ENCODE data around the gene FAM107B. TPM values are rescaled to one million over a fixed set of nuclear protein-coding genes. Genes with fewer than 3 reads are reported as not detected.

Gene FAM107B
- total and polyA plus RNA-seq, 2 of the 13 experiments (the other 11 are each of a cell fraction or from before 2014, with no cell fraction given) = 15.7 to 24.8 TPM

- TF ChIP-seq HNRNPLL (IDR thresholded peaks at IDR 0.05; ENCODE audit: low read depth, low read length, poor library complexity, severe bottlenecking) = no peak
- TF ChIP-seq ZNF569 (CRISPR knock-in tag; IDR thresholded peaks at IDR 0.05; ENCODE audit: borderline replicate concordance) = no peak
- TF ChIP-seq BORCS8-MEF2B (CRISPR knock-in tag; IDR thresholded peaks at IDR 0.05) = no peak
- no peak for TF ChIP-seq BCLAF1 (IDR thresholded peaks at IDR 0.05)
- no peak for TF ChIP-seq CHD2 (IDR thresholded peaks at IDR 0.05; ENCODE audit: low read depth, low read length)
- no peak for TF ChIP-seq TBX2 (CRISPR knock-in tag; IDR thresholded peaks at IDR 0.05; ENCODE audit: borderline replicate concordance)
- no peak for TF ChIP-seq NFE2L2 (IDR thresholded peaks at IDR 0.05; ENCODE audit: low read length)
- no peak for TF ChIP-seq PHF8 (CRISPR knock-in tag; IDR thresholded peaks at IDR 0.05)
- no peak for TF ChIP-seq ZNF230 (CRISPR knock-in tag; IDR thresholded peaks at IDR 0.05)
- TF ChIP-seq ZNF138 (CRISPR knock-in tag; IDR thresholded peaks at IDR 0.05; ENCODE audit: low read depth) = no peak
- no peak for TF ChIP-seq CC2D1A (CRISPR knock-in tag; IDR thresholded peaks at IDR 0.05)
- no peak for TF ChIP-seq ZNF350 (CRISPR knock-in tag; IDR thresholded peaks at IDR 0.05; ENCODE audit: borderline replicate concordance, low read depth)
- TF ChIP-seq RFX1 (IDR thresholded peaks at IDR 0.05) = no peak
- no peak for TF ChIP-seq HNRNPK (IDR thresholded peaks at IDR 0.05; ENCODE audit: low read depth, low read length, poor library complexity, severe bottlenecking)
- TF ChIP-seq ZNF260 (CRISPR knock-in tag; IDR thresholded peaks at IDR 0.05; ENCODE audit: borderline replicate concordance, low read depth) = no peak
- peak; percentile 20; the same call in 1 of the 2 replicates for TF ChIP-seq SAP130 (CRISPR knock-in tag; IDR thresholded peaks at IDR 0.05; ENCODE audit: low read depth)
- no peak for TF ChIP-seq AHDC1 (CRISPR knock-in tag; IDR thresholded peaks at IDR 0.05; ENCODE audit: borderline replicate concordance)
- TF ChIP-seq RXRB (CRISPR knock-in tag; IDR thresholded peaks at IDR 0.05; ENCODE audit: borderline replicate concordance) = peak; percentile 15; the same call in 1 of the 2 replicates
- no peak for TF ChIP-seq NFATC3 (CRISPR knock-in tag; IDR thresholded peaks at IDR 0.05)
- no peak for TF ChIP-seq ZNF274 (CRISPR knock-in tag; IDR thresholded peaks at IDR 0.05)
- no peak for TF ChIP-seq EED (CRISPR knock-in tag; IDR thresholded peaks at IDR 0.05)
- TF ChIP-seq KDM1A (CRISPR knock-in tag; IDR thresholded peaks at IDR 0.05) = no peak
Observed at GRCh38 chr10:14585287-14586193, 189.2 kb downstream of the FAM107B start (continued).
